ENCODE data around the gene MTA1.

DNA sequence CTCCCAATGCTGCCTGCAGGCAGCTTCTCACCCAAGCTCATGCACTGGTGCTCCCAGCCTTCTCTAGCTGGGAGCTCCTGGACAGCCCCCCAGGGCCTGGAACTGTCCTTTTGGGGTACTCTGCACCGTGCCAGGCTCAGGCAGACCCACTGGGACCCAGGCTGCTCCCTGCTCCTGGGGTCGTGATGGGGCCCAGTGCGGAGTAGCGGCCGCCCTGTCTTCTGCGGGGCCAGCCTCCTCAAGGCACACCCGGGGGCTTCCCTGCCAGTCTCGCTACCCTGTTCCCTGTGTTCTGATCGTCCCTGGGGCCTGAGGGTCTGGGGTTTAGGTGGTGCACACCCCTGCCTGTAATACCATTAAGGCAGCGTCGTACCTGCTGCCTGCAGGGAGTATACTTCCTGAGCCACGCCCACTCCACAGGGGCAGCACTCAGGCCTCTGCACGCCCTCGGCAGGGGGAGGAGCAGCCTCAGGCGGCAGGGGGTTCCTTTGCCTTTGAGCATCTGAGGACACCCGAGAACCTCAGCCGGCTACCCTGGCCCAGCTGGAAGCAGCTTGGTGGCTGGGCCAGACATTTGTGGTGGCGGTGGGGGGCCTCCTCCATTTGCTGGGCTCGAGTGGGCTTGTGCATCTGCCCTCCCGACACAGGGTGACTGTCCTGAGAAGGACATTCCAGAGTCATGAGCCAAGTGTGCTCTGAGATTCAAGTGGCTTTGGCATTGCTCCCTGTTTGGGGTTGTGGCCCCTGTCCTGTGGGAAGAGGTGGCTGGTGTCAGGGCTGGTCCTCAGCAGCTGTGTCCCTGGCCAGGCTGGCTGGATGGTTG lies 45.8 kb downstream of the MTA1 start:
- TF ChIP-seq, protein P1, sequence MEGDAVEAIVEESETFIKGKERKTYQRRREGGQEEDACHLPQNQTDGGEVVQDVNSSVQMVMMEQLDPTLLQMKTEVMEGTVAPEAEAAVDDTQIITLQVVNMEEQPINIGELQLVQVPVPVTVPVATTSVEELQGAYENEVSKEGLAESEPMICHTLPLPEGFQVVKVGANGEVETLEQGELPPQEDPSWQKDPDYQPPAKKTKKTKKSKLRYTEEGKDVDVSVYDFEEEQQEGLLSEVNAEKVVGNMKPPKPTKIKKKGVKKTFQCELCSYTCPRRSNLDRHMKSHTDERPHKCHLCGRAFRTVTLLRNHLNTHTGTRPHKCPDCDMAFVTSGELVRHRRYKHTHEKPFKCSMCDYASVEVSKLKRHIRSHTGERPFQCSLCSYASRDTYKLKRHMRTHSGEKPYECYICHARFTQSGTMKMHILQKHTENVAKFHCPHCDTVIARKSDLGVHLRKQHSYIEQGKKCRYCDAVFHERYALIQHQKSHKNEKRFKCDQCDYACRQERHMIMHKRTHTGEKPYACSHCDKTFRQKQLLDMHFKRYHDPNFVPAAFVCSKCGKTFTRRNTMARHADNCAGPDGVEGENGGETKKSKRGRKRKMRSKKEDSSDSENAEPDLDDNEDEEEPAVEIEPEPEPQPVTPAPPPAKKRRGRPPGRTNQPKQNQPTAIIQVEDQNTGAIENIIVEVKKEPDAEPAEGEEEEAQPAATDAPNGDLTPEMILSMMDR (IDR thresholded peaks at IDR 0.05), result no peak
- TF ChIP-seq EZH2 (IDR thresholded peaks at IDR 0.05; ENCODE audit: borderline replicate concordance, insufficient read depth, low read depth, low read length, poor library complexity, severe bottlenecking), result no peak
